A549 treated with DMSO at 1 μM for 4 hours (cell line): ENCODE measurements around the gene HBG1. TPM values are rescaled to one million over a fixed set of nuclear protein-coding genes. Genes with fewer than 3 reads are reported as not detected.

Source experiments
- total RNA-seq: library from RNA; stranded (reverse); fragments of 200-300 nt; extraction: Qiagen RNA extraction; gene quantifications from 5 replicates; pipeline ENCODE4 v1.2.3, GENCODE V29; 2022; ENCODE audit warnings: low read depth

The HBG1 gene
- total RNA-seq, result not detected in 5 replicates

GRCh38 chr11:5249807-5250396, at the start of gene HBG1:
Gene HBG1, minus strand, starts transcription at chr11:5249857. Its CDS starts 53 bp downstream, at chr11:5249804.

GRCh38 chr11:5269715-5270147, 20.1 kb upstream of the HBG1 start, which contains the start of gene HBE1:
Gene HBE1, minus strand, starts transcription at chr11:5269945. Its CDS starts 55 bp downstream, at chr11:5269890.

GRCh38 chr11:5254646-5255413, 5.2 kb upstream of the HBG1 start, which contains the start of gene HBG2:
Gene HBG2, minus strand, starts transcription at chr11:5254781. Its CDS starts 53 bp downstream, at chr11:5254728.

GRCh38 chr11:5234381-5234834, 15.2 kb downstream of the HBG1 start, which contains the start of gene HBD:
Gene HBD, minus strand, starts transcription at chr11:5234483. Its CDS starts 50 bp downstream, at chr11:5234433.

GRCh38 chr11:5226732-5227310, 22.8 kb downstream of the HBG1 start, which contains the start of gene HBB:
Gene HBB, minus strand, starts transcription at chr11:5227071. Its CDS starts 50 bp downstream, at chr11:5227021.

GRCh38 chr11:5200582-5200981, 49.1 kb downstream of the HBG1 start, which contains the start of gene OR51V1:
Gene OR51V1, minus strand, starts transcription at chr11:5200682. Its CDS starts 0 bp downstream, at chr11:5200682.

Other genes with a start within 250 kb of the HBG1 start
- not detected in 5 replicates for gene OR52J3, start 203.3 kb downstream of the HBG1 start, total RNA-seq
- gene OR52E2, start 190.2 kb downstream of the HBG1 start, total RNA-seq, result not detected in 5 replicates
- gene OR52E1, start 180.3 kb downstream of the HBG1 start, total RNA-seq, result not detected in 5 replicates
- not detected in 5 replicates for gene OR52A5, start 111.5 kb downstream of the HBG1 start, total RNA-seq
- gene OR52A1, start 95.1 kb downstream of the HBG1 start, total RNA-seq, result not detected in 5 replicates
- gene OR51V1, start 49.2 kb downstream of the HBG1 start, total RNA-seq, result not detected in 5 replicates
- not detected in 5 replicates for gene HBB, start 22.8 kb downstream of the HBG1 start, total RNA-seq
- not detected in 5 replicates for gene HBD, start 15.4 kb downstream of the HBG1 start, total RNA-seq
- gene HBG2, start 4.9 kb upstream of the HBG1 start, total RNA-seq, result not detected in 5 replicates
- gene HBE1, start 20.1 kb upstream of the HBG1 start, total RNA-seq, result not detected in 5 replicates
- not detected in 5 replicates for gene OR51B4, start 52.1 kb upstream of the HBG1 start, total RNA-seq
- not detected in 5 replicates for gene OR51B2, start 74.4 kb upstream of the HBG1 start, total RNA-seq
- not detected in 5 replicates for gene OR51B5, start 93.7 kb upstream of the HBG1 start, total RNA-seq
- gene OR51B6, start 101.7 kb upstream of the HBG1 start, total RNA-seq, result not detected in 5 replicates
- not detected in 5 replicates for gene OR51M1, start 134.0 kb upstream of the HBG1 start, total RNA-seq
- gene OR51Q1, start 172.3 kb upstream of the HBG1 start, total RNA-seq, result not detected in 5 replicates
- gene OR51I1, start 191.7 kb upstream of the HBG1 start, total RNA-seq, result not detected in 5 replicates
- not detected in 5 replicates for gene OR51I2, start 199.5 kb upstream of the HBG1 start, total RNA-seq
- not detected in 5 replicates for gene OR52D1, start 238.8 kb upstream of the HBG1 start, total RNA-seq